ENCODE data around the gene KCNN3.

GRCh38 chr1:154845174-154845573 lies 24.9 kb downstream of the KCNN3 start:
- TF ChIP-seq CTCF (IDR thresholded peaks at IDR 0.05): no peak
- no peak for TF ChIP-seq POLR2A (IDR thresholded peaks at IDR 0.05)
